ENCODE data around the gene STX16. TPM values are rescaled to one million over a fixed set of nuclear protein-coding genes. Genes with fewer than 3 reads are reported as not detected.
A peak's percentile ranks its signal among the peaks of the same experiment; 100 is the strongest.

Gene STX16
- total and polyA plus RNA-seq, 2 experiments from 2014 or later: 23.2 to 41.8 TPM

DNA sequence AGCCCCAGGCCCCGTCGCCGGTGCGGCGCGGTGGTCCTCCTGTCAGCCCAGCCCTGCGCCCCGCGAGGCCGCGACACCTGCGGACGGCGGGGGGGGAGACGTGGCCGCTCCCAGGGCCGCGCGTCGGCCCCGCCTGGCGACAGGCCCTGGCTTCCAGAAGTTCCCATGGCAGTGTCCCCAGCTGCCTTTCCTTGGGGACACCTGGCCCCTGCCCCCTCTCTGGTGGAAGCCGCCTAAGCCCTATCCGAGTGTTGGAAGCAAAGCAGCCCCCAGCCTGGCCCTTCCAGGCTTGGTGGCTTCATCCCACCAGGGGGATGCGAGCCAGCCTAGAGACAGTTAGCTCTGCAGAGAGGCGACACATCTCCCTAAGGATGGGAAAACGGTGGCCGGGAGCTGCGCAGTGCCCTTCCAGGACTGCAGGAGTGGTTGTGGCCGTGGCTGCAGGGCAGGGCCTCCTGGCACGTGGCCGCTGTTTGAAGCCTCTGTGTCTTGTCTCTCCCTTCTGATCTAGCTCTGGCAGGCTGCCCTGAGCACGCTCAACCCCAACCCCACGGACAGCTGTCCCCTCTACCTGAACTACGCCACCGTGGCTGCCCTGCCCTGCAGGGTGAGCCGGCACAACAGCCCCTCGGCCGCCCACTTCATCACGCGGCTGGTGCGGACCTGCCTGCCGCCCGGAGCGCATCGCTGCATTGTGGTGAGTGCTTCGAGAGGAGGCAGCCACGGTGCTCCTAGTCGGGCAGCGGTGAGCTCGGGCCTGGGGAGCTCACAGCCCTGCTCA lies 42.3 kb downstream of the STX16 start:
- H3K9me2 ChIP-seq (replicated peaks; ENCODE audit: insufficient read depth): no peaks in the 10 kb centered on the region
- 67% methylated on average over 40 of the region's 51 CpGs for WGBS (ENCODE audit: low lambda C conversion rate, missing lambda C conversion rate)
- H3K36me3 ChIP-seq (replicated peaks; ENCODE audit: insufficient read depth, low read depth): no peaks in the 10 kb centered on the region
- no peak overlapping the region for H3K4me3 ChIP-seq
- H3K4me2 ChIP-seq: peak overlapping the region; percentile 81
- H3K9me3 ChIP-seq (ENCODE audit: low read depth): no peaks in the 10 kb centered on the region
- H4K20me1 ChIP-seq (ENCODE audit: insufficient read depth, poor library complexity, severe bottlenecking): no peaks in the 10 kb centered on the region
- H2AFZ ChIP-seq: no peak overlapping the region
- H3K79me2 ChIP-seq: no peaks in the 10 kb centered on the region
- H3K4me1 ChIP-seq (ENCODE audit: insufficient read depth): peaks cover 34% of the 10 kb centered on the region
- no peak for TF ChIP-seq EZH2phosphoT487 (IDR thresholded peaks at IDR 0.05; ENCODE audit: low read depth, severe bottlenecking, unreplicated experiment)
- no peak for TF ChIP-seq EZH2 (IDR thresholded peaks at IDR 0.05; ENCODE audit: borderline replicate concordance)
- peak overlapping the region; percentile 27 for H3K27ac ChIP-seq
- no peak for DNase-seq (ENCODE audit: low spot score)
- no peaks in the 10 kb centered on the region for H3K27me3 ChIP-seq

DNA sequence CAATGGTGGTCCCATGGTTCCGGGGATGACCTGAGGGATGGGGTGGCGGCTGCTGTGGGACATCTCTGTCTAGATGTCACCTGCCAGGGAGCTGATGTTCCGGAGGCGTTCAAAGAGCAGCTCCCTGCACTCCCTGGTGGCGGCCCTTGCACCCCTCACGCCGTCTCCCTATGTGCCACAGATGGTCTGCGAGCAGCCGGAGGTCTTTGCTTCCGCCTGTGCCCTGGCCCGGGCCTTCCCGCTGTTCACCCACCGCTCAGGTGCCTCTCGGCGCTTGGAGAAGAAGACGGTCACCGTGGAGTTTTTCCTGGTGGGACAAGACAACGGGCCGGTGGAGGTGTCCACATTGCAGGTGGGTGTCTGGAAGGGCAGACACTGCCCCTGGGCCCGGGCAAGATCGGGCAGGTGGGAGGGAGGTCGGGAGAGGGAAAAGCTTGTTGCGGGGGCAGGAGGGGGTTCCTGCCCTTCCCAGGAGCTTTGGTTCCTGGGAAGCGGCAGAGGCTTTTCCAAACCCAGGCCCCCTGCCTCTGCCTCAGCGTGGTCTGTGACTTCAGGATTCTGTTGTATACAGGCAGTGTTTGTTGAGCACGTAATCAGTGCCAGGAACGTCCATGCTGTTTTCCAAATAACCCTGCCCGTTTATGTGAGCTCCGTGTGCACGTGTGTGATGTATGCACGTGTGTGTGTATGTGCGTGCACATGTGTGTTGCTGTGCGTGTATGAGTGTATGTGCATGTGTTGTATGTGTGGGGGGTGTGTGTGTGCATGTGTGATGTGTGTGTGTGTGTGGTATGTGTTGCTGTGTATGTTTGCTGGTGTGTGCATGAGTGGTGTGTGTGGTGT lies 43.4 kb downstream of the STX16 start:
- WGBS (ENCODE audit: low lambda C conversion rate, missing lambda C conversion rate): 97% methylated on average over 31 of the region's 33 CpGs
- Histone ChIP-seq H3K79me2 (no peaks in the 10 kb centered on the region), H3K4me1 (ENCODE audit: insufficient read depth) (peaks cover 27% of the 10 kb centered on the region), H3K9me2 (replicated peaks; ENCODE audit: insufficient read depth) (no peaks in the 10 kb centered on the region), H3K27me3 (no peaks in the 10 kb centered on the region), H3K36me3 (replicated peaks; ENCODE audit: insufficient read depth, low read depth) (no peaks in the 10 kb centered on the region), H3K27ac (no peak overlapping the region), H4K20me1 (ENCODE audit: insufficient read depth, poor library complexity, severe bottlenecking) (no peaks in the 10 kb centered on the region), H3K4me3 (no peak overlapping the region), H2AFZ (no peak overlapping the region), H3K4me2 (no peak overlapping the region), H3K9me3 (ENCODE audit: low read depth) (no peaks in the 10 kb centered on the region)
- no peak for TF ChIP-seq EZH2phosphoT487 (IDR thresholded peaks at IDR 0.05; ENCODE audit: low read depth, severe bottlenecking, unreplicated experiment)
- TF ChIP-seq, protein P1, sequence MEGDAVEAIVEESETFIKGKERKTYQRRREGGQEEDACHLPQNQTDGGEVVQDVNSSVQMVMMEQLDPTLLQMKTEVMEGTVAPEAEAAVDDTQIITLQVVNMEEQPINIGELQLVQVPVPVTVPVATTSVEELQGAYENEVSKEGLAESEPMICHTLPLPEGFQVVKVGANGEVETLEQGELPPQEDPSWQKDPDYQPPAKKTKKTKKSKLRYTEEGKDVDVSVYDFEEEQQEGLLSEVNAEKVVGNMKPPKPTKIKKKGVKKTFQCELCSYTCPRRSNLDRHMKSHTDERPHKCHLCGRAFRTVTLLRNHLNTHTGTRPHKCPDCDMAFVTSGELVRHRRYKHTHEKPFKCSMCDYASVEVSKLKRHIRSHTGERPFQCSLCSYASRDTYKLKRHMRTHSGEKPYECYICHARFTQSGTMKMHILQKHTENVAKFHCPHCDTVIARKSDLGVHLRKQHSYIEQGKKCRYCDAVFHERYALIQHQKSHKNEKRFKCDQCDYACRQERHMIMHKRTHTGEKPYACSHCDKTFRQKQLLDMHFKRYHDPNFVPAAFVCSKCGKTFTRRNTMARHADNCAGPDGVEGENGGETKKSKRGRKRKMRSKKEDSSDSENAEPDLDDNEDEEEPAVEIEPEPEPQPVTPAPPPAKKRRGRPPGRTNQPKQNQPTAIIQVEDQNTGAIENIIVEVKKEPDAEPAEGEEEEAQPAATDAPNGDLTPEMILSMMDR (IDR thresholded peaks at IDR 0.05; ENCODE audit: poor library complexity): no peak
- TF ChIP-seq EZH2 (IDR thresholded peaks at IDR 0.05; ENCODE audit: borderline replicate concordance): no peak
- no peak for DNase-seq (ENCODE audit: low spot score)

DNA sequence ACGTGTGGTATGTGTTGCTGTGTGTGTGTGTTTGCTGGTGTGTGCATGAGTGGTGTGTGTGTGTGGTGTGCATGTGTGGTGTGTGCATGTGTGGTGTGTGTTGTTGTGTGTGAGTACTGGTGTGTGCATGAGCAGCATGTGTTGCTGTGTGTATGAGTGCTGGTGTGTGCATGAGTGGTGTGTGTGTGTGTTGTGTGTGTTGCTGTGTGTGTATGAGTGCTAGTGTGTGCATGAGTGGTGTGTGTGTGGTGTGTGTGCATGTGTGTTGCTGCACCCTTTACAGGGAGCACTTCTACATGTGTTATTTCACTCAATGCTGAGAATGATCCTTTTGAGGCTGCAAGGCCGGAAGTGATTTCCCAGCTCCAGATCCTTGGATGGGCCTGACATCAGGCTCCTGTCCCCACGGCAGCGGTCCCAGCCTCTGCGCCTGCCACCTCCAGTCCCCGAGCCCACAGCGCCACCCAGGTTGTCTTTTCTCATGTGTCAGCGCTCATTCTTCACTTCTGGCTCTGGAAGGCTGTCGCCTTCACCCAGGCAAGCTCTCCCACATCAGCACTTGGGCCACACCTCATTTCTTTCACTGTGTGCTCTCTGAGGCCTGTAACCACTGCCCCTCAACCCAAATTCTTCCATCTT lies 44.1 kb downstream of the STX16 start:
- WGBS (ENCODE audit: low lambda C conversion rate, missing lambda C conversion rate): 91% methylated on average over 9 of the region's 9 CpGs
- no peak overlapping the region for H3K4me3 ChIP-seq
- H3K36me3 ChIP-seq (replicated peaks; ENCODE audit: insufficient read depth, low read depth): no peaks in the 10 kb centered on the region
- H3K4me1 ChIP-seq (ENCODE audit: insufficient read depth): peaks cover 27% of the 10 kb centered on the region
- no peaks in the 10 kb centered on the region for H3K27me3 ChIP-seq
- H3K79me2 ChIP-seq: no peaks in the 10 kb centered on the region
- H3K9me2 ChIP-seq (replicated peaks; ENCODE audit: insufficient read depth): no peaks in the 10 kb centered on the region
- H3K4me2 ChIP-seq: no peak overlapping the region
- H3K27ac ChIP-seq: no peak overlapping the region
- H2AFZ ChIP-seq: no peak overlapping the region
- TF ChIP-seq, protein P1 (IDR thresholded peaks at IDR 0.05; ENCODE audit: poor library complexity): no peak
- TF ChIP-seq EZH2 (IDR thresholded peaks at IDR 0.05; ENCODE audit: borderline replicate concordance): no peak
- TF ChIP-seq EZH2phosphoT487 (IDR thresholded peaks at IDR 0.05; ENCODE audit: low read depth, severe bottlenecking, unreplicated experiment): no peak
- no peaks in the 10 kb centered on the region for H4K20me1 ChIP-seq (ENCODE audit: insufficient read depth, poor library complexity, severe bottlenecking)
- DNase-seq (ENCODE audit: low spot score): no peak
- H3K9me3 ChIP-seq (ENCODE audit: low read depth): no peaks in the 10 kb centered on the region

All from hepatocyte (in vitro differentiated cells).